GM23248 (cell line): ENCODE results near the gene SLC22A3. TPM values are rescaled to one million over a fixed set of nuclear protein-coding genes. Genes with fewer than 3 reads are reported as not detected.

Experiments
- DNase-seq: peaks from one replicate; pipeline ENCODE4 v3.0.0-alpha.2; 2015
- H2AFZ ChIP-seq: fragments of 200-600 bp; sonication (generic); 2 replicates; pipeline ENCODE4 v1.6.1; 2016; ENCODE audit warnings: antibody characterized with exemption
- H3F3A ChIP-seq: fragments of 200-600 bp; sonication (generic); 2 replicates; pipeline ENCODE4 v1.6.1; 2016; ENCODE audit warnings: mild to moderate bottlenecking, antibody characterized with exemption, mixed run types; ENCODE audit not compliant: insufficient read depth
- H3K27ac ChIP-seq: fragments of 200-600 bp; sonication (generic); 2 replicates; pipeline ENCODE4 v1.5.1; 2016; ENCODE audit warnings: mild to moderate bottlenecking
- H3K27me3 ChIP-seq: fragments of 200-600 bp; sonication (generic); replicated peaks from 2 replicates; pipeline ENCODE4 v1.6.1; 2016; ENCODE audit warnings: mild to moderate bottlenecking; ENCODE audit not compliant: insufficient read depth
- H3K36me3 ChIP-seq: fragments of 200-600 bp; sonication (generic); 2 replicates; pipeline ENCODE4 v1.6.1; 2016; ENCODE audit warnings: low read depth, mild to moderate bottlenecking
- H3K4me1 ChIP-seq: fragments of 200-600 bp; sonication (generic); 2 replicates; pipeline ENCODE4 v1.6.1; 2016; ENCODE audit warnings: mild to moderate bottlenecking; ENCODE audit not compliant: insufficient read depth
- H3K4me2 ChIP-seq: fragments of 200-600 bp; sonication (generic); one replicate; pipeline ENCODE4 v1.6.1; 2016; ENCODE audit warnings: mild to moderate bottlenecking; ENCODE audit not compliant: unreplicated experiment
- H3K4me3 ChIP-seq: fragments of 200-600 bp; sonication (generic); 2 replicates; pipeline ENCODE4 v1.5.1; 2016; ENCODE audit warnings: mild to moderate bottlenecking
- H3K79me2 ChIP-seq: fragments of 200-600 bp; sonication (generic); 2 replicates; pipeline ENCODE4 v1.6.1; 2016; ENCODE audit warnings: mild to moderate bottlenecking; ENCODE audit not compliant: insufficient read depth
- H3K9ac ChIP-seq: fragments of 200-600 bp; sonication (generic); 2 replicates; pipeline ENCODE4 v1.6.1; 2016; ENCODE audit warnings: mild to moderate bottlenecking
- H3K9me2 ChIP-seq: fragments of 200-600 bp; sonication (generic); 2 replicates; pipeline ENCODE4 v1.6.1; 2016; ENCODE audit warnings: mixed run types, mild to moderate bottlenecking, moderate library complexity; ENCODE audit not compliant: insufficient read depth
- H3K9me3 ChIP-seq: fragments of 200-600 bp; sonication (generic); one replicate; pipeline ENCODE4 v1.6.1; 2017; ENCODE audit warnings: low read depth
- H4K20me1 ChIP-seq: fragments of 200-600 bp; sonication (generic); 2 replicates; pipeline ENCODE4 v1.6.0; 2016; ENCODE audit not compliant: insufficient read depth
- EZH2 ChIP-seq: fragments of 200-600 bp; sonication (generic); IDR thresholded peaks from 2 replicates; pipeline ENCODE4 v1.6.1; 2018; ENCODE audit warnings: antibody characterized with exemption, mild to moderate bottlenecking; ENCODE audit not compliant: insufficient read depth, poor library complexity, severe bottlenecking
- EZH2phosphoT487 ChIP-seq: fragments of 200-600 bp; sonication (generic); IDR thresholded peaks from 2 replicates; pipeline ENCODE4 v1.6.1; 2018; ENCODE audit warnings: antibody characterized with exemption, moderate library complexity, mild to moderate bottlenecking, low read depth; ENCODE audit not compliant: insufficient read depth
- WGBS, 2 experiments: methylation state at CpG; one replicate each; pipeline ENCODE4 v1.1.6; 2015 to 2017; ENCODE audit warnings: low lambda C conversion rate in 2 of 2, low coverage in 1 of 2; ENCODE audit errors: missing lambda C conversion rate in 2 of 2; 5-methylcytosine and 5-hydroxymethylcytosine counted together
- in situ Hi-C: fragments of 300-500 bp; cut with MboI; formaldehyde crosslinking; loops from 2 replicates; pipeline ENCODE4 v1.15.0; 2020
- polyA plus RNA-seq: library from polyadenylated mRNA; unstranded; fragments of >200 nt; fragmentation: Nextera tagmentation; extraction: Ambion mirVana; gene quantifications from 2 replicates; pipeline ENCODE4 v1.2.1, GENCODE V29; 2016
- total RNA-seq: library from RNA; depleted of rRNA; stranded (reverse); fragments of >200 nt; shearing (Covaris generic); gene quantifications from 2 replicates; pipeline ENCODE4 v1.2.3, GENCODE V29; 2014

SLC22A3 gene
- total and polyA plus RNA-seq, 2 experiments from 2014 or later = not detected

DNA sequence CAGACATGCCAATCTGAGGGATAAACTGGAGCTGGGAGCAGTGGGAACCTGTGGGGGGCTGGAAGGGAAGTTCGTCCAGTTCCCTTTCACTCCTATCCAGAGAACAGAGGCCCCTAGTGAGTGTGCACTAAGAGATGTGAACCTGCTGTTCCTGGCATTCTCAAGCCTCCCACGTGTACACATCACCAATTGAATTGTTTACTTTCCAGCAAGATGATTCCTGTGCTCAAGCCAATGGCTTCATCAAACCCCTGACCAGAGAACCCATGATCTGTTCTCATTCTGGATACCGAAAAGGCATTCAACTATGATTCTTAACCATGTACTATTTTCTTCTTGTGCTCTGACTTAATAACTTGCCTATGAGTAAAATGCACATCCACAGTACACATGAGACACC, 10.2 kb upstream of the SLC22A3 start:
- no peak overlapping the region for H2AFZ ChIP-seq
- TF ChIP-seq EZH2phosphoT487 (no peak), EZH2 (no peak)
- WGBS, 2 experiments = 53 to 58% methylated on average over 3 of the region's 3 CpGs

DNA sequence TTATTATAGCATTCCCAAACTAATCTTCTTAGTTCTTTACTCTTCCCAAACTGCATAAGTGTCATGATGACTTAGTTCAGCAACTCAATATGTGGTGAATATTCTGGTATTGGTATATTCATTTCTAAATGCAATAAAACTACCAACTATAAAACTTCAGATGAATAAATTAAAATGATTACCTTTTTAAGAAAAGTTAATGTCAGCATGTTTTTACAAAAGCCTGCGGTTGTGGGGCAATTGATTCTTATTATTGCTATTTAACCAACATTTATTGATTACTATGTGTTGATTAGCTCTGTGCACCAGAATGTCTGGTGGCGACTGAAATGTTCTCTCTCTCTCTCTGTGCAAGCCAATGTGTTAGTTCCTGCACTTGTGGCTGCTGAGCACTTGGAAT, 5.0 kb upstream of the SLC22A3 start:
- Histone ChIP-seq H3F3A (no peaks in the 10 kb centered on the region), H3K9me2 (no peaks in the 10 kb centered on the region), H2AFZ (no peak overlapping the region), H3K9ac (no peak overlapping the region), H3K4me2 (no peak overlapping the region), H4K20me1 (no peaks in the 10 kb centered on the region), H3K4me3 (no peak overlapping the region), H3K27ac (no peak overlapping the region), H3K4me1 (no peaks in the 10 kb centered on the region), H3K9me3 (no peaks in the 10 kb centered on the region), H3K36me3 (no peaks in the 10 kb centered on the region), H3K27me3 (peaks cover 6% of the 10 kb centered on the region; the same call in 1 of the 2 replicates), H3K79me2 (no peaks in the 10 kb centered on the region)
- TF ChIP-seq EZH2phosphoT487 (no peak), EZH2 (no peak)
- in situ Hi-C loops = no loop called here
- 77 to 80% methylated on average over 2 of the region's 2 CpGs for WGBS, 2 experiments
- DNase-seq = no peak

More for the DNA sequence above, 10.2 kb upstream of the SLC22A3 start:
- no peak overlapping the region for H3K4me3 ChIP-seq
- DNase-seq = no peak
- no peaks in the 10 kb centered on the region for H3K4me1 ChIP-seq
- H3K9ac ChIP-seq = no peak overlapping the region
- no peaks in the 10 kb centered on the region for H3K36me3 ChIP-seq
- no peaks in the 10 kb centered on the region for H3F3A ChIP-seq
- in situ Hi-C loops = no loop called here
- H3K27me3 ChIP-seq = no peaks in the 10 kb centered on the region
- H3K4me2 ChIP-seq = no peak overlapping the region
- no peaks in the 10 kb centered on the region for H4K20me1 ChIP-seq
- H3K9me3 ChIP-seq = no peaks in the 10 kb centered on the region
- H3K27ac ChIP-seq = no peak overlapping the region
- H3K79me2 ChIP-seq = no peaks in the 10 kb centered on the region
- H3K9me2 ChIP-seq = no peaks in the 10 kb centered on the region

DNA sequence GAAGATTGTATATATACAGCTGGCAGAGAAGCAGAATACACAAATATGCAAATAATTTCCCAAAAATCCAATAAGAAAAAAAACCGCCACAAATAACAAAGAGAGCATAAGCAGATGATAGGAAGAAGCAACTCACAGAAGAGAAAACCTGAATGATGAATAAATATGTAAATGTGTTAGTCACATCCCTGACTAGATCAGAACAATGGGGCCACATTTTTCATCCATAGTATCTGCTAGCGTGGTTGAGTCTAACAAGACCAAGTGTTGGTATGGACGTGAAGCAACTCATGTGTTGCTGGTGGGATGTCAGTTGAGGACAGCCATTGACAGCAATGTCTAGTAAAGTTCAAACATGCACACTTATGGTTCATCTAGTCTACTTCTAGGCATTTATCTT, 3.9 kb upstream of the SLC22A3 start:
- Histone ChIP-seq H3K27me3 (peaks cover 13% of the 10 kb centered on the region), H3K9ac (no peak overlapping the region), H2AFZ (no peak overlapping the region), H3K4me2 (no peak overlapping the region), H3F3A (no peaks in the 10 kb centered on the region), H3K4me3 (no peak overlapping the region), H4K20me1 (no peaks in the 10 kb centered on the region), H3K9me2 (no peaks in the 10 kb centered on the region), H3K4me1 (no peaks in the 10 kb centered on the region), H3K9me3 (no peaks in the 10 kb centered on the region), H3K36me3 (no peaks in the 10 kb centered on the region), H3K79me2 (no peaks in the 10 kb centered on the region), H3K27ac (no peak overlapping the region)
- in situ Hi-C loops = no loop called here
- WGBS, 2 experiments = 79 to 84% methylated on average over 3 of the region's 3 CpGs
- TF ChIP-seq EZH2phosphoT487 = no peak
- no peak for TF ChIP-seq EZH2
- no peak for DNase-seq

DNA sequence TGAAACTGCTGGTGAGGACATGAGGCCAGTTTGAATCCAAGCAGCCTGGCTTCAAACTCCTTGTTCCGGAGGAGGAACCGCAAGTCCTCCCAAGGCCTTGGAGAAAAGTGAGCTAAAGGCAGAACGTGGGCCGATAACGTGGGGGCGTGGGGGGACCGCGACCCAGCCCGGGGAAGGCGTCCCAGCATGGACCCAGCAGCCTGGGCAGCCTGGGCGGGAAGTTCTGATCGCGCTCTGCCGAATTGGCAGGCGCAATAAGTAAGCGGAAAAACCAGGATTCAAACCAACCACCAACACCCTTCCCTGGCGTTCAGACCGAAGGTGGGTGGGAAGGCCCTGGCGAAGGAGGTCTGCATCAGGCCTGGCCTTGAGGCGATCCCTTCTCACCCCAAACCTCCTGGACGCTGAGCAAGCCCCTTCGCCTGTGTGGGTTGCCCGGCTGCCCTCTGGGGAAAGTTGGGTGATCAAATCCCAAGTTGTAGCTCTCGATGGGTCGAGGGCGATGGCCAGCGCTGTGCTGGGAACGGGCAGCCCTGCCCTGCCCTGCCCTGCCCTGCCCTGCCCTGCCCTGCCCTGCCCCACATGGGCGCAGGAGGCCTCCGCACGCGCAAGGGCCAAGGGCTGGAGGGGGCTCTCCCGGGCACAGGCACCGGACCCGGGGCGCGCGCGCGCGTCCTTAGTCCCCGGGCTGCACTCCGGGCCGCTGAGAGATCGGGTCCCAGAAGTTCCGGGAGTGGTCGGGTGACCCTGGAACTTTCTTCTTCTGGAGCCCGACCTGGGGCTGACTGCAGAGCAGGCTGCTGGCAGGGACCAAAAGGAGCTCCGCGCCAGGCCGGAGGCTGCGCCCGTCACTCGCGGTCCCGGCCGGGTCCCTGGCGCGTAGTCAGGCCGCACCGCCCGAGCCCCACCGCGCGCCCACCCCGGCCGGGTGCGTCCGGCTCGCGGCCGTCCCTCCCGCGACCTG, 637 bp upstream of the SLC22A3 start:
- Histone ChIP-seq H2AFZ (no peak overlapping the region), H3F3A (no peaks in the 10 kb centered on the region), H3K9me2 (no peaks in the 10 kb centered on the region), H3K4me3 (no peak overlapping the region), H3K36me3 (no peaks in the 10 kb centered on the region), H3K9me3 (no peaks in the 10 kb centered on the region), H3K4me2 (no peak overlapping the region), H4K20me1 (no peaks in the 10 kb centered on the region), H3K79me2 (no peaks in the 10 kb centered on the region), H3K27ac (no peak overlapping the region), H3K4me1 (no peaks in the 10 kb centered on the region), H3K9ac (no peak overlapping the region), H3K27me3 (peaks cover 27% of the 10 kb centered on the region)
- TF ChIP-seq EZH2phosphoT487 = no peak
- no peak for TF ChIP-seq EZH2
- in situ Hi-C loops = no loop called here
- 62 to 83% methylated on average over 44 to 66 of the region's 74 CpGs for WGBS, 2 experiments
- DNase-seq = no peak
